SK-N-MC (cell line): ENCODE measurements around the gene ANKRD37.

Experiments used
- DNase-seq: peaks from one replicate; pipeline ENCODE4 v3.0.0-alpha.2; 2011; ENCODE audit warnings: low read depth, low spot score
- H3K27ac ChIP-seq: fragments of 200-600 bp; sonication (generic); 2 replicates; pipeline ENCODE4 v1.5.1; 2016; ENCODE audit warnings: mixed run types
- H3K36me3 ChIP-seq: fragments of 200-600 bp; sonication (generic); 2 replicates; pipeline ENCODE4 v1.6.1; 2017; ENCODE audit warnings: antibody characterized with exemption, low read length, mixed read lengths; ENCODE audit not compliant: insufficient read depth
- H3K4me3 ChIP-seq: fragments of 200-600 bp; sonication (generic); 2 replicates; pipeline ENCODE4 v1.5.1; 2016
- H3K9ac ChIP-seq: fragments of 200-600 bp; sonication (generic); 2 replicates; pipeline ENCODE4 v1.8.0; 2017; ENCODE audit warnings: mixed run types, mixed read lengths; ENCODE audit not compliant: insufficient read length
- H3K9me3 ChIP-seq: fragments of 200-600 bp; sonication (generic); 2 replicates; pipeline ENCODE4 v1.6.1; 2017; ENCODE audit warnings: low read depth, mild to moderate bottlenecking, antibody characterized with exemption, low read length, moderate library complexity, mixed read lengths
- EZH2 ChIP-seq: fragments of 200-600 bp; sonication (generic); IDR thresholded peaks from one replicate; pipeline ENCODE4 v1.6.1; 2017; ENCODE audit warnings: antibody characterized with exemption
- FOXP2 ChIP-seq: optimal IDR thresholded peaks from 2 replicates; pipeline ENCODE3; 2011; ENCODE audit warnings: mild to moderate bottlenecking, moderate library complexity; ENCODE audit not compliant: insufficient read depth; ENCODE audit errors: extremely low read length, control extremely low read depth
- POLR2AphosphoS5 ChIP-seq: IDR thresholded peaks from 2 replicates; pipeline ENCODE4 v1.6.1; 2012; ENCODE audit warnings: mild to moderate bottlenecking, low read depth, low read length, borderline replicate concordance

Gene ANKRD37

DNA sequence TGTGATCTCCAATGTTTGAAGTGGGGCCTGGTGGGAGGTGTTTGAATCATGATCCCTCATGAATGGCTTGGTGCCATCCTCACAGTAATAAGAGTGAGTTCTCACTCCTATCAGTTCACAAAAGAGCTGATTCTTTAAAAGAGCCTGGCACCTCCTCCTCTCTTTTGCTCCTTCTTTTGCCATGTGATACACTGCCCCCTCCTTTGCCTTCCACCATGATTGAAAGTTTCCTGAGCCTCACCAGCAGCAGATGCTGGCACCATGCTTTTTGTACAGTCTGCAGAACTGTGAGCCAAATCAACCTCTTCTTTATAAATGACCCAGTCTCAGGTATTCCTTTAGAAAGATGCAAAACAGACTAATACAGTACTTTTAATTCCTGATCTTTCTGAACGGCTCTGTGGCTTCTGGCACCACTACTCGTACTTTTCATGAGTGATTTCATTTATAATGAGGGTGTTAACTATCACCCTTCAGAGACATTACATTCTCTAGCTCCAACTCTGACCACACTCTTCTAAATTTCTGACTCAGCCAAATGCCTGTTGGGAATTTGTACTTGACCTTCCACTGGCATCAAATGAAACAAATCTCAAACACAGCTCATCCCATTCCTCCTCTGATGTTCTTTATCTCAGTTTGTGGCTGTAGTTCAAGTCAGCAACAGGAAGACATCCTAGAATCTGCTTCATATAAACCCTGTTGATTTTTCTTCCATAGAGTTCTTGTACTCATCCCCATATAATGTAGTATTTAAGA, 24.9 kb downstream of the ANKRD37 start:
- Histone ChIP-seq H3K27ac (no peak overlapping the region), H3K9me3 (no peaks in the 10 kb centered on the region), H3K36me3 (peaks cover 34% of the 10 kb centered on the region), H3K9ac (no peak overlapping the region), H3K4me3 (no peak overlapping the region)
- TF ChIP-seq FOXP2, result no peak
- TF ChIP-seq EZH2, result no peak
- no peak for TF ChIP-seq POLR2AphosphoS5
- DNase-seq, result no peak

GRCh38 chr4:185424905-185425646, 28.4 kb downstream of the ANKRD37 start:
- Histone ChIP-seq H3K9me3 (no peaks in the 10 kb centered on the region), H3K9ac (peak overlapping the region; percentile 98), H3K36me3 (peaks cover 17% of the 10 kb centered on the region), H3K27ac (peak overlapping the region; percentile 97; the same call in 1 of the 2 replicates), H3K4me3 (peak overlapping the region; percentile 87)
- no peak for DNase-seq
- TF ChIP-seq POLR2AphosphoS5 (no peak), FOXP2 (no peak), EZH2 (no peak)

DNA sequence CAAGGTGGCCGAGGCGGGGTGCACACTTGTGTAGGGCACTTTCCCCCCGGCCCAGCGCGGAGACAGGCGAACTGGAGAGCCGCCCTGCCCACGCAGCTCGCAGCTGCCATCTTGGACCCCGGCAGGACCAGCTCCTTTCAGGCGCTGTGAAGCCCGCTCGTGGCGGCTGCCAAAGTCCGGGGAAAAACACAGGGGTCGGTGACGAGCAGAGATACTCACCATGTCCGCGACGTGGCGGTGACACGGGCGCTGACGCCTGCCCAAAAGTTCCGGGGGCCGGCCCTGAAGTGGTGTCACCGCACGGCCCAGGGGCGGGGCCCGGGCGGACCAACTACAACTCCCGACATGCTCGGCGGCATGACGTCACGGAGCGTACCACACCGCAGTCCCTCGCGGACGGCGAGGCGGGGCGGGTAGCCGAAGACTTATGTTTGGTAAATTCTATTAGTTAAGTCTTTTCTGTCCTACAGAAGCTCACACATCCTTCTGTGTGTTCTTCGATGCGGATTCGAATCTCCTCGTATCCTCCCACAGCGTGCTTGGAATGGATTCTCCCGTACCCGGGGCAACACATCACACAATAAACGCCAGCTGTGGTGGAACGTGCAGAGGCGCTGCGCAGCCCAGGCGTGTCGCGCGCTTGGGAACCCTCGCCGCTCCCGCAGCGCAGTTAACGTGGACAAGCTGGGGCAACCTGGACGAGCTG, 29.2 kb downstream of the ANKRD37 start, which contains the start of gene UFSP2:
UFSP2 (minus strand) TSS at position 318 of the 706 bp plus-strand sequence; CDS start at position 222, 96 bp downstream.
- peak within 1 kb of the TSS; percentile 97 for H3K27ac ChIP-seq
- H3K9me3 ChIP-seq, result no peaks in the 10 kb centered on the region
- peak within 1 kb of the TSS; percentile 98 for H3K9ac ChIP-seq
- peak; percentile 87 for DNase-seq
- H3K4me3 ChIP-seq, result peak within 1 kb of the TSS; percentile 87
- peaks cover 13% of the 10 kb centered on the region for H3K36me3 ChIP-seq
- TF ChIP-seq EZH2, result no peak
- TF ChIP-seq POLR2AphosphoS5, result peak; percentile 56
- peak; percentile 2 for TF ChIP-seq FOXP2

DNA sequence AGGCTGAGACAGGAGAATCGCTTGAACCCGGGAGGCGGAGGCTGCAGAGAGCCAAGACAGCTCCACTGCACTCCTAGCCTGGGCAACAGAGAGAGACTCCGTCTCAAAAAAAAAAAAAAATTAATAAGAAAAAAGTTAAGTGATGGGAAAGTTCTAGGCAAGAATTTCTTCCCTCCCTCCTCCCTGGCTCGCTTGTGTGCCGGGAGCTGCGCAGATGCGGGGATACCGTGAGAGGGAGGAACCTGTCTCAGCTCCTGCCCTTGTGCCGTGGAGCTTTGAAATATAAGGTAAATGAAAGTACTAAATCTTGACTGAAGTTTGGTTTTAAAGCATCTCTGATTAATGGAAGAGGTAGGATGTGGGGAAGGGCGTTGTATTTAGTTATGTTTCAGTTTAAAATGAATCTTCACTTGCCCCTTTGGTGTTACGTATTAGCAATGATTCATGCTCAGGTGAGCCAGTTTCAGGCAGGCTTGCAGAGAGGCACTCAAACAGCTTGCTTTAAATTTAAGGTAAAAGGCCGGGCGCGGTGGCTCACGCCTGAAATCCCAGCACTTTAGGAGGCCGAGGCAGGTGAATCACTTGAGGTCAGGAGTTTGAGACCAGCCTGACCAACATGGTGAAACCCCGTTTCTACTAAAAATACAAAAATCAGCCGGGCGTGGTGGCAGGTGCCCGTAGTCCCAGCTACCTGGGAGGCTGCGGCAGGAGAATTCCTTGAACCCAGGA, 30.5 kb downstream of the ANKRD37 start:
- Histone ChIP-seq H3K36me3 (peaks cover 2% of the 10 kb centered on the region), H3K4me3 (no peak overlapping the region), H3K27ac (no peak overlapping the region), H3K9ac (no peak overlapping the region), H3K9me3 (no peaks in the 10 kb centered on the region)
- DNase-seq, result no peak
- TF ChIP-seq FOXP2 (no peak), EZH2 (no peak), POLR2AphosphoS5 (no peak)

DNA sequence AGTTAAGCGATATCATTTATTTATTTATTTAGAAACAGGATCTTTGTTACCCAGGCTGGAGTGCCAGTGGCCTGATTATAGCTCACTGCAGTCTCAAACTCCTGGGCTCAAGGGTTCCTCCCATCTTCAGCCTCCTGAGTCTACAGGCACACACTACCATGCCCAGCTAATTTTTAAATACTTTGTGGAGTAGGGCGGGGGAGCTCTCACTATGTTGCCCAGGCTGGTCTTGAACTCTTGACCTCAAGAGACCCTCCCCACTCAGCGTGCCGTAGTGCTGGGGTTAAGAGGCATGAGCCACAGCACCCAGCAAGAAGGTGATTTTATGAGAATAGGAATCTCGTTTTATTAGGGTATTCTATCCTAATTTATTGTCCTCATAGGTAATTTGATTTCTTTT, 33.0 kb downstream of the ANKRD37 start:
- Histone ChIP-seq H3K9ac (no peak overlapping the region), H3K27ac (no peak overlapping the region), H3K4me3 (no peak overlapping the region), H3K9me3 (no peaks in the 10 kb centered on the region), H3K36me3 (no peaks in the 10 kb centered on the region)
- DNase-seq, result no peak
- TF ChIP-seq EZH2 (no peak), FOXP2 (no peak)

GRCh38 chr4:185435466-185435865, 38.8 kb downstream of the ANKRD37 start:
- peak overlapping the region; percentile 61 for H3K27ac ChIP-seq
- TF ChIP-seq POLR2AphosphoS5 (no peak), EZH2 (no peak), FOXP2 (no peak)
- H3K9me3 ChIP-seq, result no peaks in the 10 kb centered on the region
- H3K4me3 ChIP-seq, result peak overlapping the region; percentile 49; the same call in 1 of the 2 replicates
- no peaks in the 10 kb centered on the region for H3K36me3 ChIP-seq
- DNase-seq, result no peak
- no peak overlapping the region for H3K9ac ChIP-seq

DNA sequence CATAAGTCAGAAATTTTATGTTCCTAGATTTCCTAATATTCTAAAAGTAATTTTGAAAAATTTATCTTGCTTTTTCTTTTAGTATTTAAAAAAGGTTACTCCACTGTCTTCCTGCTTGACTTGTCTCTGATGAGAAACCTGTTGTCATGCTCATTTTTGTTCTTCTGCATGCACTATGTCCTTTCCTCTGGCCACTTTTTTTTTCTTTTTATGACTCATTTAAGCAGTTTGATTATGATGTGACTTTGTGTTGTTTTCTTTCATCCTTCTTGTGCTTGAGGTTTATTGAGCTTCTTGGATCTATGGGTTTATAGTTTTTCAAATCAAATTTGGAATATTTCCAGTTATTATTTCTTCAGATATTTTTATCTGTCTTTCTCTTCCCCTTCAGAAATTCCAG, 41.2 kb downstream of the ANKRD37 start:
- Histone ChIP-seq H3K9ac (no peak overlapping the region), H3K36me3 (no peaks in the 10 kb centered on the region), H3K27ac (no peak overlapping the region), H3K4me3 (no peak overlapping the region), H3K9me3 (no peaks in the 10 kb centered on the region)
- TF ChIP-seq POLR2AphosphoS5, result no peak
- TF ChIP-seq FOXP2, result no peak
- TF ChIP-seq EZH2, result no peak
- DNase-seq, result no peak

DNA sequence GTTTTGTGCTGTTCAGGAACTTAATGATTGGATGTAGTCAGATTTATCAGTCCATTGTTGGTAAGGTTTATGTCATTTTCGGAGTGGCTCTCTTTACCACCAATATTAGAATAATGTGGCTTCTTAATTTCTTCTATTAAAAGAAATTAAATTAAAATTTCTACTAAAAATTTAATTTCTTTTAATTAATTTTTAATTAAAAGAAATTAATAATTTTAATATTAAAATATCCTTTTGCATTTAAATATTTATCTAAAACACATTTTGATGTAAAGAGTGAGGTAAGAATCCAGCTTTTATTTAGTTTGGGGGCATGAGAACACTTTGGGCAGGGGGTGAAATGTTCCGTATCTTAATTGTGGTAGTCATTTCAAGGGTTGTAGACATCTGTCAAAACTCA, 44.8 kb downstream of the ANKRD37 start:
- TF ChIP-seq EZH2 (no peak), POLR2AphosphoS5 (no peak), FOXP2 (no peak)
- no peak for DNase-seq
- H3K9ac ChIP-seq, result no peak overlapping the region
- H3K27ac ChIP-seq, result no peak overlapping the region
- no peaks in the 10 kb centered on the region for H3K9me3 ChIP-seq
- no peaks in the 10 kb centered on the region for H3K36me3 ChIP-seq
- no peak overlapping the region for H3K4me3 ChIP-seq
